H9 (cell line): Measurements from ENCODE around the gene KCTD7. TPM values are rescaled to one million over a fixed set of nuclear protein-coding genes. Genes with fewer than 3 reads are reported as not detected.
"Not testable (repeated sequence)": the region's sequence is repeated elsewhere in the genome, so short reads cannot be mapped to it uniquely, and the experiment has no call there.

Experiments used
- DNase-seq: peaks from one replicate; pipeline ENCODE4 v3.0.0-alpha.2; 2017
- H2AFZ ChIP-seq: one replicate; pipeline ENCODE4 v1.6.1; 2013; ENCODE audit warnings: mild to moderate bottlenecking, low read length, control low read depth, moderate library complexity
- H2AK5ac ChIP-seq: 2 replicates; pipeline ENCODE4 v1.6.1; 2013; ENCODE audit warnings: low read length, control low read depth, mixed read lengths; ENCODE audit not compliant: insufficient read length
- H2BK120ac ChIP-seq: one replicate; pipeline ENCODE4 v1.6.1; 2013; ENCODE audit warnings: low read depth, mild to moderate bottlenecking, low read length, control low read depth, inconsistent platforms; ENCODE audit not compliant: poor library complexity, severe bottlenecking
- H2BK12ac ChIP-seq: 2 replicates; pipeline ENCODE4 v1.6.1; 2013; ENCODE audit warnings: low read length, control low read depth, mixed read lengths, low read depth; ENCODE audit not compliant: insufficient read length
- H2BK15ac ChIP-seq: 2 replicates; pipeline ENCODE4 v1.6.1; 2013; ENCODE audit warnings: low read depth, low read length, control low read depth
- H2BK20ac ChIP-seq: one replicate; pipeline ENCODE4 v1.6.1; 2013; ENCODE audit warnings: low read depth, mild to moderate bottlenecking, low read length, control low read depth, inconsistent platforms; ENCODE audit not compliant: poor library complexity, severe bottlenecking
- H2BK5ac ChIP-seq: 2 replicates; pipeline ENCODE4 v1.6.1; 2013; ENCODE audit warnings: low read length, control low read depth, mixed read lengths; ENCODE audit not compliant: insufficient read length
- H3K14ac ChIP-seq: 2 replicates; pipeline ENCODE4 v1.6.1; 2013; ENCODE audit warnings: low read length, control low read depth; ENCODE audit not compliant: insufficient read depth
- H3K18ac ChIP-seq: 2 replicates; pipeline ENCODE4 v1.6.1; 2013; ENCODE audit warnings: low read depth, mild to moderate bottlenecking, mixed read lengths, low read length, control low read depth; ENCODE audit not compliant: insufficient read length
- H3K23ac ChIP-seq: 2 replicates; pipeline ENCODE4 v1.6.1; 2013; ENCODE audit warnings: low read length, control low read depth, mixed read lengths, low read depth; ENCODE audit not compliant: insufficient read length
- H3K23me2 ChIP-seq: 2 replicates; pipeline ENCODE4 v1.6.1; 2013; ENCODE audit warnings: low read depth, mild to moderate bottlenecking, mixed read lengths, low read length, control low read depth; ENCODE audit not compliant: insufficient read length, poor library complexity, severe bottlenecking
- H3K27ac ChIP-seq: 2 replicates; pipeline ENCODE4 v1.5.1; 2013; ENCODE audit warnings: low read length, control low read depth, mixed read lengths, low read depth; ENCODE audit not compliant: insufficient read length
- H3K27me3 ChIP-seq: 2 replicates; pipeline ENCODE4 v1.6.1; 2013; ENCODE audit warnings: low read length, control low read depth, inconsistent platforms; ENCODE audit not compliant: insufficient read depth
- H3K4ac ChIP-seq: 2 replicates; pipeline ENCODE4 v1.6.1; 2013; ENCODE audit warnings: low read depth, mild to moderate bottlenecking, control low read depth, inconsistent platforms, low read length, moderate library complexity
- H3K4me1 ChIP-seq: 2 replicates; pipeline ENCODE4 v1.6.1; 2013; ENCODE audit warnings: low read length, control low read depth, inconsistent platforms; ENCODE audit not compliant: insufficient read depth
- H3K4me2 ChIP-seq: 2 replicates; pipeline ENCODE4 v1.6.1; 2013; ENCODE audit warnings: low read length, control low read depth, mixed read lengths; ENCODE audit not compliant: insufficient read length, insufficient read depth
- H3K56ac ChIP-seq: 2 replicates; pipeline ENCODE4 v1.6.1; 2013; ENCODE audit warnings: low read depth, mild to moderate bottlenecking, mixed read lengths, low read length, control low read depth; ENCODE audit not compliant: insufficient read length
- H3K79me1 ChIP-seq: 2 replicates; pipeline ENCODE4 v1.6.1; 2013; ENCODE audit warnings: low read depth, mild to moderate bottlenecking, moderate library complexity, low read length, control low read depth, inconsistent platforms; ENCODE audit not compliant: insufficient read depth, poor library complexity, severe bottlenecking
- H3K79me2 ChIP-seq: 2 replicates; pipeline ENCODE4 v1.6.1; 2013; ENCODE audit warnings: low read length, control low read depth, inconsistent platforms; ENCODE audit not compliant: insufficient read depth
- H3K9ac ChIP-seq: 2 replicates; pipeline ENCODE4 v1.6.1; 2013; ENCODE audit warnings: low read length, control low read depth, mixed read lengths; ENCODE audit not compliant: insufficient read length; ENCODE audit errors: extremely low read depth
- H3K9me3 ChIP-seq: one replicate; pipeline ENCODE4 v1.6.1; 2013; ENCODE audit warnings: low read depth, low read length, inconsistent platforms; ENCODE audit not compliant: control insufficient read depth
- H3T11ph ChIP-seq: one replicate; pipeline ENCODE4 v1.6.1; 2013; ENCODE audit warnings: mild to moderate bottlenecking, low read length, control low read depth, inconsistent platforms
- H4K20me1 ChIP-seq: one replicate; pipeline ENCODE4 v1.6.1; 2013; ENCODE audit not compliant: control insufficient read depth, insufficient read length, insufficient read depth
- H4K5ac ChIP-seq: 2 replicates; pipeline ENCODE4 v1.6.1; 2013; ENCODE audit warnings: low read depth, mild to moderate bottlenecking, mixed read lengths, low read length, control low read depth; ENCODE audit not compliant: insufficient read length
- H4K8ac ChIP-seq: replicated peaks from 2 replicates; pipeline ENCODE4 v1.6.1; 2013; ENCODE audit warnings: low read length, control low read depth, mixed read lengths, low read depth; ENCODE audit not compliant: insufficient read length
- H4K91ac ChIP-seq: 2 replicates; pipeline ENCODE4 v1.6.1; 2013; ENCODE audit warnings: low read depth, mild to moderate bottlenecking, moderate library complexity, mixed read lengths, low read length, control low read depth; ENCODE audit not compliant: insufficient read length
- H3K27ac Mint-ChIP-seq, 3 experiments: 2 replicates in 2 of 3; 3 replicates in 1 of 3; pipeline ENCODE4 v1.8.0; 2020 to 2021; ENCODE audit warnings: mixed read lengths in 3 of 3, mild to moderate bottlenecking in 1 of 3, moderate library complexity in 1 of 3
- H3K27me3 Mint-ChIP-seq: 2 replicates; pipeline ENCODE4 v1.8.0; 2021; ENCODE audit warnings: low read depth, mild to moderate bottlenecking, moderate library complexity, mixed read lengths
- H3K36me3 Mint-ChIP-seq, 3 experiments: 2 replicates in 2 of 3; 3 replicates in 1 of 3; pipeline ENCODE4 v1.8.0; 2020 to 2021; ENCODE audit warnings: low read depth in 3 of 3, mixed read lengths in 3 of 3; ENCODE audit not compliant: insufficient read depth in 1 of 3
- H3K4me1 Mint-ChIP-seq, 2 experiments: 2 replicates each; pipeline ENCODE4 v1.8.0; 2020; ENCODE audit warnings: mixed read lengths in 2 of 2
- H3K4me3 Mint-ChIP-seq, 2 experiments: 2 replicates in 1 of 2; 3 replicates in 1 of 2; pipeline ENCODE4 v1.8.0; 2020 to 2021; ENCODE audit warnings: mild to moderate bottlenecking in 2 of 2, mixed read lengths in 2 of 2, moderate library complexity in 1 of 2
- H3K9me3 Mint-ChIP-seq, 2 experiments: 2 replicates in 1 of 2; 3 replicates in 1 of 2; pipeline ENCODE4 v1.8.0; 2020; ENCODE audit warnings: mild to moderate bottlenecking in 2 of 2, mixed read lengths in 2 of 2, moderate library complexity in 1 of 2
- CTCF ChIP-seq: fragments of 200-600 bp; sonication (generic); conservative IDR thresholded peaks from 3 replicates; pipeline ENCODE4 v1.8.0; 2021; ENCODE audit warnings: antibody characterized with exemption, mild to moderate bottlenecking
- WGBS: extraction: QIAGEN DNeasy Blood & Tissue Kit; methylation state at CpG from one replicate; pipeline ENCODE4 v1.1.7; 2013; ENCODE audit warnings: missing lambda C conversion rate, low lambda C conversion rate, mixed read lengths; ENCODE audit not compliant: insufficient read length; ENCODE audit errors: extremely low coverage; 5-methylcytosine and 5-hydroxymethylcytosine counted together
- total RNA-seq: library from RNA; stranded (reverse); gene quantifications from 2 replicates; pipeline ENCODE4 v1.2.1, GENCODE V29; 2021

Gene KCTD7
- total RNA-seq, 1 experiment from 2014 or later: 8.9 TPM

GRCh38 chr7:66617295-66617694, 11.4 kb upstream of the KCTD7 start:
- H3K36me3 Mint-ChIP-seq: peaks cover 3 to 9% (median 6%) of the 10 kb centered on the region in 3 experiments; a peak in 6 of 7 replicates

GRCh38 chr7:66619341-66619948, 9.2 kb upstream of the KCTD7 start:
- not testable (repeated sequence) for H3K14ac ChIP-seq, H3K9me3 Mint-ChIP-seq, H3K9me3 ChIP-seq, H3K9ac ChIP-seq, H3K36me3 Mint-ChIP-seq, H2BK15ac ChIP-seq, H2AK5ac ChIP-seq, H4K8ac ChIP-seq, H3K79me1 ChIP-seq, H2BK5ac ChIP-seq, H3K23ac ChIP-seq, H3K27me3 ChIP-seq, H3K27me3 Mint-ChIP-seq, H3K56ac ChIP-seq, H2BK120ac ChIP-seq, H4K91ac ChIP-seq, H2BK20ac ChIP-seq, H3K4me1 ChIP-seq, H4K5ac ChIP-seq, H2AFZ ChIP-seq, H2BK12ac ChIP-seq, H3K23me2 ChIP-seq, H3K4ac ChIP-seq, H4K20me1 ChIP-seq, H3K79me2 ChIP-seq
- H3K27ac Mint-ChIP-seq: peak overlapping the region; percentile 97 to 99 (median 98)
- Histone ChIP-seq H3K18ac (peak overlapping the region; percentile 85), H3K27ac (peak overlapping the region; percentile 90), H3T11ph (peak overlapping the region; percentile 80), H3K4me2 (peak overlapping the region; percentile 21)
- H3K4me1 Mint-ChIP-seq: peaks cover 18 to 22% of the 10 kb centered on the region in 2 experiments
- WGBS: no CpG with 5 or more reads among the region's 4 CpGs
- peak; percentile 68 for DNase-seq
- peak overlapping the region; percentile 6 to 34; a peak in 1 of 5 replicates for H3K4me3 Mint-ChIP-seq

More at GRCh38 chr7:66617295-66617694, 11.4 kb upstream of the KCTD7 start:
- Histone ChIP-seq H2BK12ac (no peak overlapping the region), H3K23ac (no peak overlapping the region), H3K4me2 (no peak overlapping the region), H3K18ac (no peak overlapping the region), H3K4ac (no peak overlapping the region), H4K20me1 (no peaks in the 10 kb centered on the region), H3K9me3 (no peaks in the 10 kb centered on the region), H3K9ac (no peak overlapping the region), H4K5ac (no peak overlapping the region), H3K56ac (no peak overlapping the region), H3K27ac (no peak overlapping the region), H3K23me2 (no peaks in the 10 kb centered on the region), H4K91ac (no peak overlapping the region), H3K27me3 (no peaks in the 10 kb centered on the region), H3K4me1 (peaks cover 4% of the 10 kb centered on the region; the same call in 1 of the 2 replicates), H3K79me1 (no peaks in the 10 kb centered on the region), H2BK5ac (no peak overlapping the region), H2BK20ac (peak overlapping the region; percentile 90), H3K79me2 (no peaks in the 10 kb centered on the region), H2BK15ac (no peak overlapping the region), H3T11ph (no peak overlapping the region), H2BK120ac (no peak overlapping the region), H4K8ac (no peak overlapping the region), H2AFZ (no peak overlapping the region), H2AK5ac (no peak overlapping the region), H3K14ac (no peak overlapping the region)
- WGBS: no CpG with 5 or more reads among the region's 8 CpGs
- Mint-ChIP-seq H3K9me3 (peaks cover 9 to 10% of the 10 kb centered on the region in 2 experiments), H3K4me3 (no peak overlapping the region), H3K27ac (peak overlapping the region in 2 of 3 experiments; percentile 22 to 75; a peak in 2 of 7 replicates), H3K4me1 (peaks cover 18 to 22% of the 10 kb centered on the region in 2 experiments), H3K27me3 (no peaks in the 10 kb centered on the region)
- TF ChIP-seq CTCF: no peak
- no peak for DNase-seq
